CD4-positive, alpha-beta T cell treated with Interleukin-2 at 100 ng/mL for 4 hours (primary cell): Measurements from ENCODE around the gene SPIRE2.
"Not testable (repeated sequence)": the region's sequence is repeated elsewhere in the genome, so short reads cannot be mapped to it uniquely, and the experiment has no call there.

Experiments
- DNase-seq: peaks from one replicate; pipeline ENCODE4 v3.0.0-alpha.2; 2020; ENCODE audit warnings: low spot score

Gene SPIRE2, protein sequence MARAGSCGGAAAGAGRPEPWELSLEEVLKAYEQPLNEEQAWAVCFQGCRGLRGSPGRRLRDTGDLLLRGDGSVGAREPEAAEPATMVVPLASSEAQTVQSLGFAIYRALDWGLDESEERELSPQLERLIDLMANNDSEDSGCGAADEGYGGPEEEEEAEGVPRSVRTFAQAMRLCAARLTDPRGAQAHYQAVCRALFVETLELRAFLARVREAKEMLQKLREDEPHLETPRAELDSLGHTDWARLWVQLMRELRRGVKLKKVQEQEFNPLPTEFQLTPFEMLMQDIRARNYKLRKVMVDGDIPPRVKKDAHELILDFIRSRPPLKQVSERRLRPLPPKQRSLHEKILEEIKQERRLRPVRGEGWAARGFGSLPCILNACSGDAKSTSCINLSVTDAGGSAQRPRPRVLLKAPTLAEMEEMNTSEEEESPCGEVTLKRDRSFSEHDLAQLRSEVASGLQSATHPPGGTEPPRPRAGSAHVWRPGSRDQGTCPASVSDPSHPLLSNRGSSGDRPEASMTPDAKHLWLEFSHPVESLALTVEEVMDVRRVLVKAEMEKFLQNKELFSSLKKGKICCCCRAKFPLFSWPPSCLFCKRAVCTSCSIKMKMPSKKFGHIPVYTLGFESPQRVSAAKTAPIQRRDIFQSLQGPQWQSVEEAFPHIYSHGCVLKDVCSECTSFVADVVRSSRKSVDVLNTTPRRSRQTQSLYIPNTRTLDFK

DNA sequence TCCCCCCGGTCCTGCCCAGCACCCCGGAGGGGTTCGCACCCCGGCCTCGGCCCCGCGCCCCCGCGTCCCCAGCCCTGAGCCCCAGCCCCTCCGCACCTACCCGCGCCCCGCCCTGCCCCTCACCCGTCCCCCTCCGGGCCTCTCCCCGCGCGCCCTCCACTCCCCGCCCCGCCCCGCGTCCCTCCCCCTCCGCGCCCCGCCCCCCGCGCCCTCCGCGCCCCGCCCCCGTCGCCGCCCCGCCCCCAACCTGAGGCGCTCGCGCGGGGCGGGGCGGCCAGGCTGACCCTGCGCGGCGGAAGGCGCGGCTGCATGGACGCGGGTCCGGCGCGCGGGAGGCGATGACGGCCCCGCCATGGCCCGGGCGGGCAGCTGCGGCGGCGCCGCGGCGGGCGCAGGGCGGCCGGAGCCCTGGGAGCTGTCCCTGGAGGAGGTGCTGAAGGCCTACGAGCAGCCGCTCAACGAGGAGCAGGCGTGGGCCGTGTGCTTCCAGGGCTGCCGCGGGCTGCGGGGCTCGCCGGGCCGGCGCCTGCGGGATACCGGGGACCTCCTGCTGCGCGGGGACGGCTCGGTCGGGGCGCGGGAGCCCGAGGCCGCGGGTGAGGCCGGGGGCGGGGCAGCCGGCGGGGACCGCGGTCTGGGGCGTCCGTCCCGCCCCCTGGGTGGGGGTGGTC lies at the start of gene SPIRE2:
Gene SPIRE2 (plus strand): TSS at position 277 of the 671 bp plus-strand sequence. CDS start 76 bp downstream, at position 353.
- peak; percentile 69 for DNase-seq

DNA sequence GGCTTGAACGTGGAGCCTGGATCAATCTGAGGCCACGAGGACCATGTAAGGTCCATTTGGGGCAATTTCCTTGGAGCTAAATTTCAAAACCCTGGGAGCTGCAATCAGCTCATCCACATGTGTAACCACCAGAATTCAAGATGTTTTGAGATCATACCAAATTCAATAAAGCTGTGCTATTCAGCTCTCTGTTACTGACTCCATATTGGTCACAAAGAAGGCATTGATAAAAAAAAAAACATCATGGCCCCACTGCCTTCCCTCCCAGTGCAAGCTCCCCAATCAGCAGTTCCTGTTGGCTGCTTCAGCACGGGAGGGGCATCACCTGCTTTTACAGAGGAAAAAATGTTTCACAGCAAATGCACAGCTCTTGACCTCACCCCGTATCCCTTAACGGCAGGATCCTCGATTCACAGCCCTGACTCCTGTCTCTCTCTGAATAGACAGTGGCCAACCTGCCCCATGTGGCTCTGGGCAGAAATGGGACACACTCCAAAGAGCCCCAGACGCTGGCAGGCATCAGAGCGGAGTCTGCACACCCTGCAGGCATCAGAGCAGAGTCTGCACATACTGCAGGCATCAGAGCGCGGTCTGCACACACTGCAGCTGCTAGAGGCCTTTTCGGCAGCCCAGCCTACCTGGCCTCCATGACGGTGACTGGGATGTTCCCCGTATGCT lies 48.9 kb upstream of the SPIRE2 start:
- DNase-seq, result no peak

DNA sequence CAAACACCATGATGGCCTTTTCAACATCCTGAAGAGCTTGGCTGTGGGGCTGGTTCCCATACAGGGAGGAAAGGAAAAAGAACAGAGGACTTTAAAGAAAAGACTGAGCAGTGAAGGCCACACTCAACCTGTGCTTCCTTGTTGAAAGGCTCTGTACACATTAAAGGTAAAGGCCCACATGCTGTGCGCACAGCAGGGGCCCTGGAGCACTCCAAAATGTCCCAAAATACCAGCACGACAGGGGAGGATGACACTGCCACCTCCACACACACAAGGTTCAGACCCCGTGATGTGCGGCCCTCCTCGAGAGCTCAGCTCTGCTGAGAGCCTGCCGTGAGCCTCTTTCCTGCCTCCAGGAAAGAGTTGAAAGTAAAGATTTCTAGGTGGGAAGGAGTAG lies 48.4 kb upstream of the SPIRE2 start:
- DNase-seq, result no peak

DNA sequence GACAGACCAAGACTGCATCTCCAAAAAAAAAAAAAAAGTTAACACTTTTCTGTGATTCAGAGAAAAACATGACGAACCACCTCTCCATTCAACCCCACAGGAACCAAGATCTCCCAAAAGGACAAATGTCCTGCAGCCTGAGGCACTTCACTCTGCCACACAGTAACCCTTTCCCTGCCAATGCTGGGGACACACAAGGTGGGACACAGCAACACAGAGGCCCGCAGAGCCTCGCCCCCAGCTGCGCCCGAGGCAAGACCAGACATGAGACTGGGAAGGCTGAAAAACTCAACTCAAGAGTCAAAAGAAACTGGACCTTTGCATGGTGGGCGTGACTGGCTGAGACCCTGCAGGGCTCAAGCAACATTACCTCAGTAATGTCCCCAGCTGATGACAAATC lies 45.8 kb upstream of the SPIRE2 start:
- DNase-seq, result no peak

DNA sequence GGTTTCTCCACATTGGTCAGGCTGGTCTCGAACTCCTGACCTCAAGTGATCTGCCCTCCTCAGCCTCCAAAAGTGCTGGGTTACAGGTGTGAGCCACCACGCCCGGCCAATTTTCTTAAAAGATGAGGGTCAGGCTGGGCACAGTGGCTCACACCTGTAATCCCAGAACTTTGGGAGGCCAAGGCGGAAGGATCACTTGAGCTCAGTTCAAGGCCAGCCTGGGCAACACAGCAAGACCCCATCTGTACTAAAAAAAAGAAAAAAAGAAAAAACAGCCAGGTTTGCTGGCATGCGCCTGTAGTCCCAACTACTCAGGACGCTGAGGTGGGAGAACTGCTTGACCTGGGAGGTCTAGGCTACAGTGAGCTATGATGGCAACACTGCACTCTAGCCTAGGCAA lies 44.3 kb upstream of the SPIRE2 start:
- DNase-seq, result not testable (repeated sequence)

DNA sequence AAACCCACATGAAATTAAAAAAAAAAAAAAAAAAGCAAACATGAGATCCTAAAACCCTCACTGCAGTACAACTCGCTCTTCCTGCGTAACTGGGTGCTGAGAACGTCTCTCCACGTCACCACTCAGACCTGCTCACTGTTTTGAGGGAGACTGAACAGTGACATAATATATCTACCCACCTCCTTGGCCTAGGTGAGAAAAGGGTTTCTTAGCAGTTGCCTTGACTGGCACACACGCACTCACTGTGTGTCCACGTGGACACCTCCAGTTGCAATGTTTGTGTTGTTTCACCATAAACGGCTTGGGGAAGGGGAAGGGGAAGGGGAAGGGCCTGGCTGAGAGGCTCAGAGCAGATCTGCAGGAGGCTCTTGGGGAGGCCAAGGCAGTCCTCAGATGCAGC lies 43.9 kb upstream of the SPIRE2 start:
- DNase-seq, result peak; percentile 42

DNA sequence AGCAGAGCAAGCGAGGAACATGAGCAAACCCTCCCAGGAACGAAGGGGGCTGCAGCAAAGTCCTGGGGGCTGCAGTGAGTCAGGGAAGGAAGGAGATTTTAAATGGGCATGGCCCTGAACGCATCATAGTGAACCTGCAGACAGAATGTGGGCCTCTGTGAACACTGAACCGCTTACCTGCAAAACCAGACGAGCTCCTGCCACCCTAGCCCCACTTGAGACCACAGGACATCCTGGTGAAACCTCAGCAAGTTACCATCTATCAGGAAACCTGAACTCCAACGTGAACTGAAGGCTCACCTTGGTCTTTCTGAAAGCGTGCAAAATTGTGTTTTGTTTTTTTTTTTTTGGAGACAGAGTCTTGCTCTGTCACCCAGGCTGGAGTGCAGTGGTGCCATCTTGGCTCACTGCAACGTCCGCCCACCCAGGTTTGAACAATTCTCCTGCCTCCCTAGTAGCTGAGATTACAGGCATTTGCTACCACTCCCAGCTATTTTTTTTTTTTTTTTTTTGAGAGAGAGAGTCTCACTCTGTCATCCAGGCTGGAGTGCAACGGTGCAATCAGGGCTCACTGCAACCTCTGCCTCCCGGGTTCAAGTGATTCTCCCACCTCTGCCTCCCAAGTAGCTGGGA lies 42.6 kb upstream of the SPIRE2 start:
- peak; percentile 63 for DNase-seq

DNA sequence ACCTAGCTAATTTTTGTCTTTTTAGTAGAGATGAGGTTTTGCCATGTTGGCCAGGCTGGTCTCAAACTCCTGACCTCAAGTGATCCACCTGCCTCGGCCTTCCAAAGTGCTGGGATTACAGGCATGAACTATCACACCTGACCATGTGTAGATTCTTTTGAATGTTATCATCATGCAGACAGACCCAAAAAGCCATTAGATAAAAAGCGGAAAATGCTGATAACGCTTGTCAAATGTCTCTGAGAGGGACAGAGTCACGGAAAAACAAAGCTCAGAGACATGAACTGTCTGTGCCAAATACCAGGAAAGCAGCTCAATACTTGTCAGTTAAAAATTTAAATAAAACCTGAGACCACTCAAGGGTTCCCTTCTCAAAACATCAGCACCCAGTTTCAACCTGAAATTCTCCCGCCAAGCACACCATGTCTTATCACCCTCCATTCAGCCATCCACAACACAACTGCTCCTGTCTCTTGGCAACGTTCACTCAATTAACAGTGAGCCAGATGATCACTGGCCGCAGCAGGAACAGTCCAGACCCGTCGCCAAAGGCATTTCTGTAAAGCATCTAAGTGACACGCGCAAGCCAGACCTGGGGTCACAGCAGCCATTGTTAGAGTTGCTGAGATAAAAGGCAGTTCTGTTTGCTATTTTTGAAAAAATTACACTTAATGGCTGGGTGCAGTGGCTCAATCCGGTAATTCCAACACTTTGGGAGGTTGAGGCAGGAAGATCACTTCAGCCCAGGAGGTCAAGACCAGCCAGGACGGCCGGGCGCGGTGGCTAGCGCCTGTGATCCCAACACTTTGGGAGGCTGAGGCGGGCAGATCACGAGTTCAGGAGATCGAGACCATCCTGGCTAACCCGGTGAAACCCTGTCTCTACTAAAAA lies 41.6 kb upstream of the SPIRE2 start:
- no peak for DNase-seq

DNA sequence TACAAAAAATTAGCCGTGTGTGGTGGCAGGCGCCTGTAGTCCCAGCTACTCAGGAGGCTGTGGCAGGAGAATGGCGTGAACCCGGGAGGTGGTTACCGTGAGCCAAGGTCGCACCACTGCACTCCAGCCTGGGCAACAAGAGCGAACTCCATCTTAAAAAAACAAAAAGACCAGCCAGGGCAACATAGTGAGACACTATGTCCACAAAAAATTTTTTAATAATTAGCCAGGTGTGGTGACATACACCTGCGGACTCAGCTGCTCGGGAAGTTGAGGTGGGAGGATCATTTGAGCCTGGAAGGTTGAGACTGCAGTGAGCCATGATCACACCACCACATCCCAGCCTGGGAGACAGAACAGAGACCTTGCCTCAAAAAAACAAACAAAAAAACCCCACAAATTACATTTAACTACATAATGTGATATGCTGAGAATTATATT lies 40.9 kb upstream of the SPIRE2 start:
- DNase-seq, result no peak

DNA sequence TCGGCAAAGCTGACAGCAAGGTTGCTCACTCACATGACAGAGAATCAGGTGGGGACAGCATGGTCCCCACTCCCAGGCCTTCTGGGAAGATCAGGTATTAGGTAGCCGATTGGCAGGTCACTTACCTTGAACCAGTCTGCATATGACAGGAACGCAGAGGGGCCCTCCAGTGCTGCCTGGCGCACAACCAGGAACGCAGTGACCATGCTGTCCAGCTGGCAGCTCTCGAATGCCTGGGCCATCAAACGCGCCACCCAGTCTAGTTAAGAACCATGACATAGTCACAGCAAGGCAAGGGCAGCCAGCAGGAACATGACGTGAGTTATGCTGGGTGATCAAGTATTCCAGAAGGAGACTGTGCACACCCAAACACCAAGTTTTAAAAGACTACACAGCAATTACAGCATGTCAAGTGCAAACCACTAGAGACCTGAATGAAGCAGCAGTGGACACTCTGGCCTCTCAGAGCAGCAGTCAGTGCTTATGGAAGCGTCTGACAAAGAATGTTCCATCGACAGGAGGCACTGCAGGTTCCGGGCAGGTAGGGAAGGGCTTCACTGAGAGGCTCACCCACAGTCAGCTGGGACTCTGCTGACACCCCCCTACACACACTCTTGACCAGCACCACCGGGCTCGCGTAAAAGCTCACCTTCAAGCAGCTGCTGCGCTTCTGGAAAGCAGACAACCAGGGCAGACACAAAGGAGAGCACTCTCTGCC lies 36.8 kb upstream of the SPIRE2 start:
- DNase-seq, result no peak

DNA sequence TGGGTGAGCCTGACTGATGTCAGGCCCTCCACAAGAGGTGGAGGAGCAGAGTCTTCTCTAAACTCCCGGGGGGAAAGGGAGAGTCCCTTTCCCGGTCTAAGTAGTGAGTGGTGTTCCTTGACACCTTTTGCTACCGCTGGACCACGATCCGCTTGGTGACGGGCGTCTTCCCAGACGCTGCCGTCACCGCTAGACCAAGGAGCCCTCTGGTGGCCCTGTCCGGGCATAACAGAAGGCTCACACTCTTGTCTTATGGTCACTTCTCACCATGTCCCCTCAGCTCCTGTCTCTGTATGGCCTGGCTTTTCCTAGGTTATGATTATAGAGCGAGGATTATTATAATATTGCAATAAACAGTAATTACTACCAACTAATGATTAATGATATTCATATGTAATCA lies 35.2 kb upstream of the SPIRE2 start:
- peak; percentile 74 for DNase-seq

DNA sequence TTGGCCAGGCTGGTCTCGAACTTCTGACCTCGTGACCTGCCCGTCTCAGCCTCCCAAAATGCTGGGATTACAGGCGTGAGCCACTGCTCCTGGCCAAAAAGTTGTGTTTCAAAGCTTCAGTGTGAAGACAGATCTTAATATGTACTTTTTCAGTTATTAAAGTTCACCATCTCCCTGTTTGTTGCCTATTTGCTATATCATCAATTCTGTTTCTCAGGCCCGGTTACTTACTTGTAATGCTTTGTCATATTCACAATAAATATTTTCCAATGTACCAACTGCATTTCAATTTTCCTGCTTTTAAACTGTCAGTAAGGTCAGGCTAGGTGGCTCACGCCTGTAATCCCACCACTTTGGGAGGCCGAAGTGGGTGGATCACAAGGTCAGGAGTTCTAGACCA lies 34.3 kb upstream of the SPIRE2 start:
- DNase-seq, result no peak

DNA sequence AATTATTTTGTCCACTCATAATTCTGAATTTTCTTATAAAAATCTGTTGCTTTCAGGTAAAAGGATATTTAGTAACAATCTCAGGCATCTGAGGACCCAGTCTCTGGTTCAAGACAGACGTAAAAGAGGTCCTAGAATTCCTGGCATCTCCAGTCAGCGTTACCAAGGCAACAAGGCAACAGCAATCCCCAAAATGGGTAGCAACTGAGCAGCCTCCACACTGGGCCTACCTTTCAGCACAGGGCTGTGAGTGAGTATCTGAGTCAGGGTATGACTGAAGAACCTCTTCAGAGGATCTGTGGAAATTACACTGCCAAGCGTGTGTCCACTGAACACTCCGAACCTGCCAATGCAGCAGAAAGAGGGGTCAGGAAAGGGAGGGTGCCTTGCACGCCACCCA lies 32.6 kb upstream of the SPIRE2 start:
- DNase-seq, result no peak

DNA sequence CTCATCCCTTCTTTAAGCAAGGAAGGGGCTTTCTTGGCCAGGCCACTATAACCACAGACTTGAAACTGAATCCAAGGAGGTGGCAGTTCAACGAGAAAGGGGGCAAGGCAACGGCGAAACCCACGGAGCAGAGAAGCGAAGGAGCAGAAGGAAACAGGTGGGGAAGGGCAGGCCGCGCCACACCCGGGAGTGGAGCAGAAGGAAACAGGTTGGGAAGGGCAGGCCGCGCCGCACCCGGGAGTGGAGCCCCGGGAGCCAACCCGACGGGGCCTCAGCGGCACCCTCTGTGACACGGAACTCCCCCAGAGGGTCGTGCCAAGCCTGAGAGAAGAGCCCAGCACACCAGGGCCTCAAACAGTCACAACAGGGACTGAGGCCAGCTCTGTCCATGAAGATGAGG lies 32.2 kb upstream of the SPIRE2 start:
- DNase-seq, result no peak

DNA sequence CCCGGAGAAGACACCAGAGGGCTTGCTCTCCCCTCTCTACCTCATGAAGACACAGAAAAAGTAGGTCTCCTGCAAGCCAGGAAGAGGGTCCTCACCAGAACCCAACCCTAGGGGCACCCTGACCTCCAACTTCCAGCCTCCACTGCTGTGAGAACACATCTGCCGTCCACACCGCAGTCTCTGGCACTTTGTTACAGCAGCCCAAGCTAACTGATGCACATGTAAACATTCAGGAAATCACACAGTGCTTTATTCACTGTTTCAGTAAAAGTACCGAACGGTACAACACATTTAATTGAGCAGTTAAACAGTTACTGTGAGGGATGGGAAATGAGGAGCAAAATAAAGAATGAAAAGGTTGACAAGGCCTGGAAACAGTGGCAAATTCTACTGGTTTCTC lies 30.1 kb upstream of the SPIRE2 start:
- no peak for DNase-seq

DNA sequence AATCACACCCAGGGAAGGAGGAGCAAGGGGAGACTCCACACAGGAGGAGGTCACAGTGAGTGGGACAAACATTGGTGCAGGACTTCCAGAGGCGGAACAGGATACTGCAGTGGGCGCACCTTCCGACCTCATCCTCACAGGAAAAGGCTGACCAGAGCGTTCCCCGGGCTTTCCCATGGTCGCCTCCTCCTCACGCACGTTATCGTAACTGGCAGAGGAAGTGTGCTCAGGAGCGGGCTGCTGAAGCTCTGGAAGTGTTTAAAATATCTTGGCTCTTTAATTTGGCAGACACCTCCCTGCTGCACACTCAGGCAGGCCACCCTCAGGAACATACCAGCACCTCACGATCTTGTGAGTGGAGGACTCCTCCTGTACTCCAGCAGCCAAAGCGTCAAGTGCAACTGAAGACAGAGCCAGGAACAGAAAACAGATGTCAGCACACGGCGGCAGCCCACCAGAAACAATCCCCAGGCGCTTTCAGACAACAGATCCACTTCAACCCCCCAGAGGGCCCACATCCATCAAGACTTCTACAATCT lies 29.4 kb upstream of the SPIRE2 start:
- DNase-seq, result no peak

DNA sequence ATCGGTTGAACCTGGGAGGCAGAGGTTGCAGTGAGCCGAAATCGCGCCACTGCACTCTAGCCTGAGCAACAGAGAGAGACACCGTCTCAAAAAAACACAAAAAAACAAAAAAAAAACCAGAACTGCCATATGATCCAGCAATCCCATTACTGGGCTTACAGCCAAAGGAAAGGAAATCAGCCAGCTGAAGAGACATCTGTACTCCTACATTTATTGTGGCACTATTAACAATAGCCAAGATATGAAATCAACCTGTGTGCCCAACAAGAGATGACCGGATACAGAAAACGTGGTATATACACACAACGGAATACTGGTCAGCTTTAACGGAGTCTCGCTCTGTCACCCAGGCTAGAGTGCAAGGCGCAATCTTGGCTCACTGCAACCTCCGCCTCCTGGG lies 26.5 kb upstream of the SPIRE2 start:
- DNase-seq, result no peak

DNA sequence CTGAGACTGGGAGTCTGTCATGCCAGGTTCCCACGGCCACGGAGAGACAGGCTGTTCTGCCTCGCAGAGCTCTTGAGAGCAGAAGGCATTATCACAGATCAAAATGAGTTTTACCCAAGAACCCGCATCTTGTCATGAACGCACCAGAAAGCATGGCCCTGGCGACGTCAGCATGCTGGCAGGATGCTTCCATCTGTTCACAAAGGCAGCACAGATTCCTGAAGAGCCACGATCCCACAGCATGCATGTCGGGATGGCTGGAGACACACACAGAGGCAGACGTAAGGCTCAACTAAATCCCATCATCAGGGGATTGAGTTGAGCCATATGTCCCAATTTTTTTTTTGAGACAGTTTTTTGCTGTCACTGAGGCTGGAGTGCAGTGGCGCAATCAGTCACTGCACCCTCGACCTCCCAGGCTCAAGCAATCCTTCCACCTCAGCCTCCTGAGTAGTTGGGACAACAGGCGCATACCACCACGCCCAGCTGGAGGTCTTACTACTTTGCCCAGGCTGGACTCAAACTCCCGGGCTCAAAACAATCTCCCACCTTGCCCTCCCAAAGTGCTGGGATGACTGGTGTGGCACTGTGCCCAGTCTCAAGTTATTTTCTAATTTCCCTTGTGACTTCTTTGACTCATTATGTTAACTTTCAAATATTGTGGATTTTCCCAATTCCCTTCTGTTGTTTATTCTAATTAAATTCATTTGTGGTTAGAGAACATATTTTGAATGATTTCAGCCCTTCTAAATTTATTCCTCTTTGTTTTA lies 23.0 kb upstream of the SPIRE2 start:
- DNase-seq, result no peak

DNA sequence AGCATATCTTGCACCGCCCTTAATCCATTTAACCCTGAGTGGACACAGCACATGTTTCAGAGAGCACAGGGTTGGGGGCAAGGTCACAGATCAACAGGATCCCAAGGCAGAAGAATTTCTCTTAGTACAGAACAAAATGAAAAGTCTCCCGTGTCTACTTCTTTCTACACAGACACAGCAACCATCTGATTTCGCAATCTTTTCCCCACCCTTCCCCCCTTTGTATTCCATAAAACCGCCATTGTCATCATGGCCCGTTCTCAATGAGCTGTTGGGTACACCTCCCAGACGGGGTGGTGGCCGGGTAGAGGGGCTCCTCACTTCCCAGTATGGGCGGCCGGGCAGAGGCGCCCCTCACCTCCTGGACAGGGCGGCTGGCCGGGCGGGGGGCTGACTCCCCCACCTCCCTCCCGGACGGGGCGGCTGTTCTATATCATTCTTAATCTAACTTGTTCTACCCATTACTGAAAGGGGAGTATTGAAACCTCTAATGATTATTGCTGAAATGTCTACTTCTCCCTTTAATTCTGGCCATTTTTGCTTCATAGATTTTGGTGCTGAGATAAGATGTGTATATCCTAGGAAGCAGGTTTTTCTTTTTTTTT lies 21.6 kb upstream of the SPIRE2 start:
- DNase-seq, result not testable (repeated sequence)
